ENCODE results near the gene RCOR1. TPM values are rescaled to one million over a fixed set of nuclear protein-coding genes. Genes with fewer than 3 reads are reported as not detected.

The RCOR1 gene
- total RNA-seq, 4 donors from 2014 or later: 15.7 to 31.0 (median 25.8) TPM

GRCh38 chr14:102729268-102729667 is 136.8 kb downstream of the RCOR1 start:
- Histone ChIP-seq H3K27me3 (no peaks in the 10 kb centered on the region), H3K9me3 (no peaks in the 10 kb centered on the region), H3K36me3 (peaks cover 0 to 14% (median 6%) of the 10 kb centered on the region in 4 donors), H3K4me1 (no peaks in the 10 kb centered on the region), H3K4me3 (no peak overlapping the region), H3K27ac (no peak overlapping the region)
- DNase-seq: no peak
- TF ChIP-seq EP300 (IDR thresholded peaks at IDR 0.05; ENCODE audit: low read depth) (no peak), POLR2A (IDR thresholded peaks at IDR 0.05) (no peak), POLR2AphosphoS5 (IDR thresholded peaks at IDR 0.05) (no peak)
- TF ChIP-seq, protein P1, sequence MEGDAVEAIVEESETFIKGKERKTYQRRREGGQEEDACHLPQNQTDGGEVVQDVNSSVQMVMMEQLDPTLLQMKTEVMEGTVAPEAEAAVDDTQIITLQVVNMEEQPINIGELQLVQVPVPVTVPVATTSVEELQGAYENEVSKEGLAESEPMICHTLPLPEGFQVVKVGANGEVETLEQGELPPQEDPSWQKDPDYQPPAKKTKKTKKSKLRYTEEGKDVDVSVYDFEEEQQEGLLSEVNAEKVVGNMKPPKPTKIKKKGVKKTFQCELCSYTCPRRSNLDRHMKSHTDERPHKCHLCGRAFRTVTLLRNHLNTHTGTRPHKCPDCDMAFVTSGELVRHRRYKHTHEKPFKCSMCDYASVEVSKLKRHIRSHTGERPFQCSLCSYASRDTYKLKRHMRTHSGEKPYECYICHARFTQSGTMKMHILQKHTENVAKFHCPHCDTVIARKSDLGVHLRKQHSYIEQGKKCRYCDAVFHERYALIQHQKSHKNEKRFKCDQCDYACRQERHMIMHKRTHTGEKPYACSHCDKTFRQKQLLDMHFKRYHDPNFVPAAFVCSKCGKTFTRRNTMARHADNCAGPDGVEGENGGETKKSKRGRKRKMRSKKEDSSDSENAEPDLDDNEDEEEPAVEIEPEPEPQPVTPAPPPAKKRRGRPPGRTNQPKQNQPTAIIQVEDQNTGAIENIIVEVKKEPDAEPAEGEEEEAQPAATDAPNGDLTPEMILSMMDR (IDR thresholded peaks at IDR 0.05): no peak
- in situ Hi-C loops (cut with MboI; ENCODE audit: low pct_ligation_motif_present in 1 of 4, low pct_unique_long_range_greater_than_20kb in 1 of 4, low sequenced_read_pairs in 3 of 4): no loop called here
- intact Hi-C loops (cut with DNase I; ENCODE audit: low total_unique reads): no loop called here
- 79 to 82% methylated on average over 4 to 6 of the region's 6 CpGs for WGBS, 2 donors (ENCODE audit: low coverage in 1 of 2)

DNA sequence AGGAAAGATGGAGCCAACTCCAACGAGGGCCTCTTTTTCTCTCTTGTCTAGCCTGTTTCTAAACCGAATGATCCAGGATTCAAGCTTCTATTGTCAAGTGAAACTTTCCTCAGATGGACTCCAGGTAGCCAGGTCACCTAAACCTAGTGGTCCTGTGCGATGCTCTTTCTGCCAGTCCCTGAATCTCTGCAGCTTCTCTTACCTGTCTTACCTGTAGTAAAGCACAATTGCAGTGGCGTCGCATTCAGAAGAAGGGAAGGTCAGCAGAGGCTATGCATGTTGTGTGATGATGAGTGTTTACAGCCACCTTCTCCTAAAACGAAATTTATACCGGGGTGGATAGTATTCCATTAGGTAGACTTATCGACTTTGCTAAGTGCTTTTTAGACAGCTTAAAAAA is 137.4 kb downstream of the RCOR1 start:
- H3K4me3 ChIP-seq: no peak overlapping the region
- intact Hi-C loops (cut with DNase I; ENCODE audit: low total_unique reads) (no loop called here), in situ Hi-C loops (cut with MboI; ENCODE audit: low pct_ligation_motif_present in 1 of 4, low pct_unique_long_range_greater_than_20kb in 1 of 4, low sequenced_read_pairs in 3 of 4) (no loop called here)
- TF ChIP-seq EP300 (IDR thresholded peaks at IDR 0.05; ENCODE audit: low read depth) (no peak), POLR2AphosphoS5 (IDR thresholded peaks at IDR 0.05) (no peak), POLR2A (IDR thresholded peaks at IDR 0.05) (no peak)
- TF ChIP-seq, protein P1 (IDR thresholded peaks at IDR 0.05): no peak
- no peak for DNase-seq
- H3K36me3 ChIP-seq: peaks cover 0 to 14% (median 6%) of the 10 kb centered on the region in 4 donors
- 96 to 100% methylated on average over 3 to 8 of the region's 8 CpGs for WGBS, 2 donors (ENCODE audit: low coverage in 1 of 2)
- no peaks in the 10 kb centered on the region for H3K9me3 ChIP-seq
- H3K4me1 ChIP-seq: no peaks in the 10 kb centered on the region
- no peak overlapping the region for H3K27ac ChIP-seq
- H3K27me3 ChIP-seq: no peaks in the 10 kb centered on the region

- no peak for DNase-seq
- H3K9me3 ChIP-seq: no peaks in the 10 kb centered on the region
- intact Hi-C loops (cut with DNase I; ENCODE audit: low total_unique reads) (no loop called here), in situ Hi-C loops (cut with MboI; ENCODE audit: low pct_ligation_motif_present in 1 of 4, low pct_unique_long_range_greater_than_20kb in 1 of 4, low sequenced_read_pairs in 3 of 4) (no loop called here)
- H3K27ac ChIP-seq: no peak overlapping the region
- H3K36me3 ChIP-seq: peaks cover 0 to 14% (median 6%) of the 10 kb centered on the region in 4 donors
- no peaks in the 10 kb centered on the region for H3K27me3 ChIP-seq
- no peaks in the 10 kb centered on the region for H3K4me1 ChIP-seq
- no peak overlapping the region for H3K4me3 ChIP-seq
- TF ChIP-seq EP300 (IDR thresholded peaks at IDR 0.05; ENCODE audit: low read depth): no peak
- TF ChIP-seq POLR2A (IDR thresholded peaks at IDR 0.05): no peak
- TF ChIP-seq, protein P1 (IDR thresholded peaks at IDR 0.05): no peak
- no peak for TF ChIP-seq POLR2AphosphoS5 (IDR thresholded peaks at IDR 0.05)
- 95 to 100% methylated on average over 2 to 15 of the region's 15 CpGs for WGBS, 2 donors (ENCODE audit: low coverage in 1 of 2)
Observed at GRCh38 chr14:102731101-102731870, 138.8 kb downstream of the RCOR1 start.

DNA sequence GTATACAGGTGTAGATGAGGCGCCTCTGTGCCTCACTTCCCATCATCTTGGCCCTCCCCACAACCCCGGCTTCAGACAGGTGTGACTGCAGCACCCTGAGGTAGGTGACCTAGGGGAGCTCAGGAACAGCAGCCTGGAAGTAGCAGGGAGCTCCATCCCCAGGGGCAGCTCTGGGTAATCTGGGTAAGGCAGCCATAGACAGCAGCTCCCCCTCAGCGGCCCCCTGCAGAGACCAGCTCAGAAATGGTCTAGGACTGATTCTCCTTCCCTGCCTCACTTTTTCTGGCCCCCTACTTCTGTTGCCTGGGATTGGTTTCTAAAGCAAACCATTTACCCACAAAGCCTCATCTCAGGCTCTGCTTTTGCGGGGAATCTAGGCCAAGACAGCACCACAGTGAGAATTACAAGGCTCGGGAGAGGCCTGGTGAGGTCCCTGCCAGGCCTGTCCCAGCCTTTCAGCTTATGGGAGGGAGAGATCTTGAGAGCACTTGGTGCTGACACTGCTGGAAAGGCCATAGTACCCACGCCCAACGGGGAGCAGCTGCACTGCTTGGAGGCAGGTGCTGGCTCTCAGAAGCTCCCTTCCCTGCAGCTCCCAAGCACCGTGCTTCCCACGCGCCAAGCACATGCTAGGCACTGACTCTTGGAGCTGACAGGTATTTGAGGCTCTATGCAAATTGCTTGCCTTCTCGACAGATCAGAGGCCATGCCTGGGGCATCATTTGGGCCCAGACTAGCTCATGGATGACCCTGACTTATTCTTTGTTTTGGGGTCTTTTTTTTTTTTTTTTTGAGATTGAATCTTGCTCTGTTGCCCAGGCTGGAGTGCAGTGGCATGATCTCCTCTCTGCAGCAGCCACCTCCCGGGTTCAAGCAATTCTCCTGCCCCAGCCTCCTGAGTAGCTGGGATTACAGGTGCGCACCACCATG is 139.7 kb downstream of the RCOR1 start:
- no peak for DNase-seq
- no peaks in the 10 kb centered on the region for H3K4me1 ChIP-seq

More for the DNA sequence above, 139.7 kb downstream of the RCOR1 start:
- intact Hi-C loops (cut with DNase I; ENCODE audit: low total_unique reads): no loop called here
- peaks cover 0 to 8% (median 3%) of the 10 kb centered on the region in 4 donors for H3K36me3 ChIP-seq
- no peak overlapping the region for H3K4me3 ChIP-seq
- no peaks in the 10 kb centered on the region for H3K9me3 ChIP-seq
- H3K27me3 ChIP-seq: no peaks in the 10 kb centered on the region
- TF ChIP-seq POLR2A (IDR thresholded peaks at IDR 0.05) (no peak), EP300 (IDR thresholded peaks at IDR 0.05; ENCODE audit: low read depth) (no peak), POLR2AphosphoS5 (IDR thresholded peaks at IDR 0.05) (no peak)
- TF ChIP-seq, protein P1 (IDR thresholded peaks at IDR 0.05): no peak
- in situ Hi-C loops (cut with MboI; ENCODE audit: low pct_ligation_motif_present in 1 of 4, low pct_unique_long_range_greater_than_20kb in 1 of 4, low sequenced_read_pairs in 3 of 4): no loop called here
- 80 to 97% methylated on average over 1 to 13 of the region's 13 CpGs for WGBS, 2 donors (ENCODE audit: low coverage in 1 of 2)
- H3K27ac ChIP-seq: no peak overlapping the region

All from transverse colon (tissue), 4 donors.